NCI-H446 treated with DMSO at 0.1 percent for 48 hours (cell line): ENCODE data around the gene C1orf185.
"Not testable (repeated sequence)": the region's sequence is repeated elsewhere in the genome, so short reads cannot be mapped to it uniquely, and the experiment has no call there.

ENCODE experiments used
- DNase-seq: peaks from one replicate; lab custom pipeline; 2025; lab: John Stamatoyannopoulos, UW

The C1orf185 gene

GRCh38 chr1:51101976-51102375 is at the start of gene C1orf185:
TSS of gene C1orf185 (plus strand) at chr1:51102228. CDS start at chr1:51102234, 6 bp downstream.
- no peak for DNase-seq

GRCh38 chr1:51058858-51059257 is 43.2 kb upstream of the C1orf185 start:
- no peak for DNase-seq

DNA sequence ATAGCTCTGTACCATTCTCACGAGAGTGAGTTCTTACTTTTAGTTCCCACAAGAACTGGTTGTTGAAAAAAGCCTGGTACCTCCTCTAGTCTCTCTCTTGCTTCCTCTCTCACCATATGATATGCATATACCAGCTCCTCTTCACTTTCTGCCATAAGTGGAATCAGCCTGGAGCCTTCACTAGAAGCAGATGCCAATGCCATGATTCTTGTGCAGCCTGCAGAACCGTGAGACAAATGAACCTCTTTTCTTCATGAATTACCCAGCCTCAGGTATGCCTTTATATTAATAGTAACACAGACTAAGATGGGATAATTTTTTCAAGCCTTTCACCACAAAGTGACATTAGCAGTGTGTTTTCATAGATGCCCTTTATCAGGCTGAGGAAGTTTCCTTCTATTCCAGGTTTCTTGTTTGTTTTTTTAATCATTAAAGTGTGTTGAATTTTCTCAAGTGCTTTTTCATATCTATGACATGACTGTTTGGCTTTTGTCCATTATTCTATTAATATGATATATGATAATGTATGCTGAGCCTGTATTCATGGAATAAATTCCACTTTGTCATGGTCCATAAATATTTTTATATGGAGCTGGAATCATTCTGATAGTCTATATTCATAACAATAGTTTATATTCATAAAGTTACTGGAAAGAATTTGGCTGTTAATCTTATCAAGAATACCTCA is 40.7 kb upstream of the C1orf185 start:
- DNase-seq: no peak

DNA sequence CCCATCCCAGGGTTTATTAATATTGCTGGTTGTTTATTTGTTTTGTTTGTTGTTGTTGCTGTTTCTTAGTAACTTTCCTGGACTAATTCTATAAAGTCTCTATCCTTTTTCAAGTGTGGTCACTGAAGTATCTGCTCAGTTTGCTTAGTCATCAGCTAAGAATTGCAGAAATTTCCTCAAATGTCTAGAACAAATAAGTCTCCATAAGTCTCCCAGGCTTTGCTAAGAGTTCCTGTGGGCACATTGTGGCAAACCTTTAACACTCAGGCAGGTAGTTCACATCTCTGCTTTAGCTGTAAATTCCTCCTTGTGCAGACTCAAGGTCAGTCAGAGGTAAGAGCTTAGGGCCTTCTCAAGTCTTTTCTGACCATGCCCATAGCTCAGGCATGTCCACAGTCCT is 38.9 kb upstream of the C1orf185 start:
- no peak for DNase-seq

- no peak for DNase-seq
These were observed 32.0 kb upstream of the C1orf185 start for GRCh38 chr1:51070011-51070410.

DNA sequence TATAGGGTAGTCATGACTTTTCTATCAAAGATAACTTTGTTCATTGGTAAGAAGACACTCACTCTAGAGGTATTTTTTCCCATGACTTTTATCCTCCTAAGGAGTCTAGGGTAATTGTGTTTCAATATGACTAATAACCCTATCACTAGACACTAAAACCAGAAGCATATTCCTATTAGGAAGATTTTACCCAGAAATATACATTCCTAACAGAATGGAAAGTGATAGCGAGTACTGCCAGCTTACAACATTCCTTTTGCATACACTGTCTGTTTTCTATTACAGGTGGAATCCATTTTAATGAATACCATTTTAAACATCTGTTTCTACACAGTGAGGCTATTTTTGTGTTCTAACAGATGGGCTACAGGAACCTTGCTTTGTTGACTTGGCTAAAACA is 31.4 kb upstream of the C1orf185 start:
- DNase-seq: no peak

- no peak for DNase-seq
These were observed 30.6 kb upstream of the C1orf185 start for GRCh38 chr1:51071291-51072042.

DNA sequence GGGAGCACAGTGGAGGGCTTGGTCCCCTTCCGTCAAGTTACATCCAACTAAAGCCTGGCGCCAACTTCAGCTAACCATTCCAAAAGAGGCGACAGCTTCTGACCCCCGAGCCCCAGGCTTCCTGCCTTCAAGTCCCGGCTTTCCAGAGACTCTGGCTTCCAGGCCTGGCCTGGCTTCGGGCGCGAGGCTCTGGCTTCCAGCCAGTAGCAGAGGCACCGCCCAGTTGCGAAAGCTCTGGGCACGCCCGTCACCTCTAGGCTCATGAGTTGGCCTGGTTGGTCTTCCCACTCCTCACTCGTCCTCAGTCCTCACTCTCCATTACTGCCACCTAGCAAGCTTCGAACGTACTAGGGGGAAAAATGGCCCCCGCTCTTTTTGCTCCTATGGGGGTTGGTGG is 30.0 kb upstream of the C1orf185 start:
- DNase-seq: no peak

DNA sequence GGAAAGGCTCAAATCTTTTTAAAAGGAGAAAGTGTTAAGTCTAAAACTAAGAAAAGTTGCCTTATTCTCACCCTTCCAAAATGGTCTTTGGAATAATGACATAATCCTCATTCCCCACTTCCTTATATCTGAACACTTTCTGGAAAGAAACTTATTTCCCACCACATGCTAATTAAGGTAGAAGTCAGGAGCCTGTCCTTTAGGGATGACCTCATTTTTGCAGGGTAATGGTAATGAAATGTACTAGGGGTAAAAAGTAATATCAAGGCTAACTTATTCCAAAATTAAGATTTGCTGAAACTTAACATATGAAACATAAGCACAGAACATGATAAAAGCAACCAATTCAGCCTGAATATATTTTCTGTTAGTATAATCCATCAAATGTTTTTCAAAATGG is 29.4 kb upstream of the C1orf185 start:
- DNase-seq: no peak

GRCh38 chr1:51073456-51073855 is 28.6 kb upstream of the C1orf185 start:
- DNase-seq: no peak

DNA sequence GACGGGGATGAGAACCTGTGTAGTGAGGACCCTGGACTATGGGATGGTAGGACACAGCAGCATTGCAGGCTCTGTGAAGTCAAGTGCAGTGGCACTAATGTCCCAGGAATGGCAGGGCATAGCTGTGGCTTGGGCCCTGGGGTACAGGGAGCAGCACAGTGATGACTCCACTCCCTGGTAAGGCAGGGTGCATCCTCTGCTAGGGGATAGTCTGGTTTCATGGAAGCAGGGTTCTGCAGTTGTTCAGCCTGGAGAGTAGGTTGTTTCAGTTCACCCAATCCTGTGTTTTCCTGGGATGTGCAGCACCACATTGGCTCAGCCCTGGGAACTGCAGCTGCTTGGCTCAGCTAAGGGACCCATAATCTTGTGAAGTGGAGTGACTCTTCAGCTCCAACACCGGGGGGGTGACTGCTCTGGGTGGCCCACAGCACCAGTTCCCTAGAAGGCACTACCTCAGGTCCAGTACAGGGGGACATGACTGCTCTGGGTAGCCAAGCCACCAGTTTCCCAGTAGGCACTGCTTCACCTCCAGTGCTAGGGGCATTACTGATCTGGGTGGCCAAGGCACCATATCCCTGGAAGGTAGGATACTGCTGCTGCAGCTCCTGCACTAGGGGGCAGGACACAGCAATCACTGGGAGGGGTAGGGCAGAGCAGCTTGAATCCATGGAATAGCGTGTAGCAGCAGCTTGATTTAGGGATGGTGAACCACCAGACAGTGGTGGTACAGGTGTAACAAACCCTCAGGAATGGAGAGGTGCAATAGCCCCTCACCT is 15.3 kb upstream of the C1orf185 start:
- no peak for DNase-seq

GRCh38 chr1:51088474-51088873 is 13.6 kb upstream of the C1orf185 start:
- no peak for DNase-seq

- no peak for DNase-seq
These were observed 8.4 kb upstream of the C1orf185 start for GRCh38 chr1:51093581-51093980.

- DNase-seq: no peak
These were observed 4.9 kb upstream of the C1orf185 start for GRCh38 chr1:51097171-51097570.

DNA sequence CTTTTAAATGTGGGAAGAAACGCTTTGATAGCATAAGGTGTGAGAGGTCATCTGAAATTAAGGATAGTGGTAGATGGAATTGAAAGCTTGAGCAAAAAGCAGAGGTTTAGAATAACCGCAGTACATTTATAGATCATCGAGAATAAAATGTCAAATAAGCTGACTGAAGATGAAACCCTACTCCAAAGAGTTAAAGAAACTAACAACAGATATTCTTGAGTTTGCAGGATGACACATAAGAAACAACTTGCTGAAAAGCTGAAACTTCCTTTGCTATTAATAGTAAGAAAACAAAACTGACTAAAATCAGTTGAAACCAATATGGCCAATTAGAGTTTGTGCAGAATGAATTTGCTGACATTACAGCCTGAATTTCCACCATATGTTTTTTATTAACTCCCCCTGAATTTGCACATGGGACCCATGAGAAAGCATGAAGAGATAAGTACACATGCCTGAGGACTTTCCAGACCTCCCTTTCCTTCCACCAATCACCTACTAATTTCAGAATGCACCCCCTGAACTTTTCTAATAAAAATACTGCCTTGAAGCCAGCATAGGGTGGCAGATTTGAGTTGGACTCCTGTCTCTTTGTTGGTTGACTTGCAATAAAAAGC is 1.7 kb upstream of the C1orf185 start:
- DNase-seq: no peak

GRCh38 chr1:51114137-51114536 is 12.1 kb downstream of the C1orf185 start:
- no peak for DNase-seq

GRCh38 chr1:51115714-51116404 is 13.8 kb downstream of the C1orf185 start:
- no peak for DNase-seq

GRCh38 chr1:51119331-51119730 is 17.3 kb downstream of the C1orf185 start:
- no peak for DNase-seq

DNA sequence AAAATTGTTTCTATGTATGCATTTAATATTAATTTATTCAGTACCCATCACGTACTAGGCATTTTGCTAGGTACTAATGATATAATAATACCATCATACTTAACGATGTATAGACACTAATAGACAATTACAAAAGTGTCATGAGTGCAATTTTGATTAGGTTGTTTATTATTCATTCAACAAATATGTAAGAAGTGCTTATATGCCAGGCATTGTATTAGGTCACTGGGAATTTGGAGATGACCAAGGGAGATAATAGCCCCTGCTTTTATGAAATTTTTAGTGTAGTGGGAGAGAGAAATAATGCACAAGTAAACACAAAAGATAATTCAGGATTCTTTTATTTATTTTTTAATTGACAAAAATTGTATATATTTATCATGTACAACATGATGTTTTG is 18.6 kb downstream of the C1orf185 start:
- no peak for DNase-seq

GRCh38 chr1:51127152-51127551 is 25.1 kb downstream of the C1orf185 start:
- not testable (repeated sequence) for DNase-seq

DNA sequence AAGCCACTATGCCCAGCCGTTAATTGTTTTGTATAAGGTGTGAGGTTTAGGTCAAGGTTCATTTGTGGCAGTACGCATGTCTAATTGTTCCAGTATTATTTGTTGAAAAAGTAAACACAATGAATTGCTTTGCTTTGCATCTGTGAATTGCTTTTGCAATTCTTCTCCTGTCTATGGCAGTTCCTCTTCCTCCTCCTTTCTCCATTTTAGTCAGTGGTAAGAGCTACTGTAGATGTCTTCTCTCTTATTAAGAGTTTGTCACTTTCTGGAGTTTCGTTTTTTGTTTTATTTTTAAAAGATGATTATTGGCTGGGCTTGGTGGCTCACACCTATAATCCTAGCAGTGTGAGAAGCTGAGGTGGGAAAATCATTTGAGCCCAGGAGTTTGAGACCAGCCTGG is 29.2 kb downstream of the C1orf185 start:
- DNase-seq: no peak

GRCh38 chr1:51133045-51133444 is 31.0 kb downstream of the C1orf185 start:
- no peak for DNase-seq
